G401.6 (cell line): Measurements from ENCODE around the gene OPN1SW.

Experiments
- FAIRE-seq: peaks from 2 replicates; lab custom pipeline; 2012; peaks lifted over from hg19 to GRCh38; lab: Jason Lieb, UNC

Gene OPN1SW

GRCh38 chr7:128731184-128731583, 44.4 kb downstream of the OPN1SW start:
- FAIRE-seq: no peak

DNA sequence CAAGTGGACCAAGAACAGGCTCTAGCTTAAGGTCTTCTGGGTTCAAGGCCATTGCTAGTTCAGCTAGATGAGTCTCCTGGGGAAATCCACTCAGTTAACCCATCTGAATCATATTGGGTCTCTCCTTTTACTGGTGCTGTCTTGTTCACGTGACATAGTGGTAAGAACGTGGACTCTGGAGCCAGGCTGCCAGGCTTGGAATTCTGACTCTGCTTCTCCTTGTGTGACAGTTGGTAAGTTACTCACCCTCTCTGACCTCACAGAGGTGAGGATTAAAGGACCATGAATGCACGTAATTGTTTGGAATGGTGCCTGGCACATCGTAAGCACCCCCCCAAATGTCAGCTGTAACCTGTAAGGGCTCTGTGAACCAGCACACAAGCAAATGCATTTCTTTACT, 46.1 kb downstream of the OPN1SW start:
- no peak for FAIRE-seq

GRCh38 chr7:128728598-128728997, 47.0 kb downstream of the OPN1SW start:
- no peak for FAIRE-seq

DNA sequence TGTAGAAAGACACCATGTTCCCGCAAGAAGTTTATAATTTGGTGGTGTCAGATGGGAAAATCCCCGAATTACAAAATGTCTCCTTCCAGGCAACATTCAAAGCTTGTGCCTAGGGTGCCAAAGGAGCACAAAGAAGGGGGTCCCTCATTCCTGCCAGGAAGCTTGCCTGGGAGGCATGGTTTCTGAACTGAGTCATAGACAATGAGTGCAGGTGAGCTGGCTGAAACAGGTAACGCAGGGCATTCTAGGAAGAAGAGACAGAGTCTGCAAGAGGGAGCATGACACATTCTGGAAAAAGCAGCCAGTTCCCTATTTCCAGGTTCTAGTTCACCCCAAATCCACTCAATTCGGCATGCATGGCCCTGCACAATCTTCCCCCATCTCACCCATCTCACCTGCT, 48.4 kb downstream of the OPN1SW start:
- no peak for FAIRE-seq

- FAIRE-seq: no peak
These were observed 48.9 kb downstream of the OPN1SW start for GRCh38 chr7:128726737-128727072.

- FAIRE-seq: no peak
These were observed 49.4 kb downstream of the OPN1SW start for GRCh38 chr7:128726059-128726736.

- FAIRE-seq: no peak
These were observed 50.1 kb downstream of the OPN1SW start for GRCh38 chr7:128725531-128725930.

GRCh38 chr7:128724743-128725142, 50.9 kb downstream of the OPN1SW start:
- FAIRE-seq: no peak
